Femur (tissue), 1 donor: ENCODE measurements around the gene HYLS1.
"Not testable (repeated sequence)": the region's sequence is repeated elsewhere in the genome, so short reads cannot be mapped to it uniquely, and the experiment has no call there.

Experiments
- DNase-seq: peaks from one replicate; pipeline ENCODE4 v3.0.0-alpha.2; 2017

HYLS1 gene

GRCh38 chr11:125903711-125904659 lies 16.5 kb downstream of the HYLS1 start, which contains the start of gene DDX25:
DDX25 (plus strand) TSS chr11:125904508; CDS start chr11:125904518, 10 bp downstream.
- DNase-seq, result peak; percentile 46

- DNase-seq, result no peak
These were observed 17.2 kb downstream of the HYLS1 start for GRCh38 chr11:125904678-125905077.

DNA sequence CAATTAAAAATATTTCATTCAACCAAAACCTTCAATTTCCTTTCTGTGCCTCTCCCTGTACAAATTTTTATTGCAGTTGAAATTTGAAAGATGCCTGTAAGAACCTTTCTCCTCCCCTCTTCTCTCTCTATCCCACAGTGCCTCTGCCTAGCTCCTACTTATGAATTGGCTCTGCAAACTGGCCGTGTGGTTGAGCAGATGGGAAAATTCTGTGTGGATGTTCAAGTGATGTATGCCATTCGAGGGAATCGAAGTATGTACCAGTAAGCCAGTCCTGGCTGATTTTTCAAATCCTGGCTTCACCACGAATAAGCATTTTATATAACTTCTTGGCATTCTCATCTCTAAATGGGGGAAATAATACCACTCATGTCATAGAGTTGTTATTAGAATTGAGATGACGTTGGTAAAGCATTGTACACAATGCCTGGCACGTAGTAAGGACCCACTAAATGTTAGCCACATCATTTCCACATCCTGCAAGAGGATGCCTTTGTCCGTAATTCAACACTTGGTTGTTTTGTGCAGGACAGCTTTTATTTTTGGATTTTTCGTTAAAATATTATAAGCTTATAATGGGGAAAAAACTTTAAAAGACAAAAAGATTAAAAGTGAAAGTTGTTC lies 22.9 kb downstream of the HYLS1 start:
- no peak for DNase-seq

DNA sequence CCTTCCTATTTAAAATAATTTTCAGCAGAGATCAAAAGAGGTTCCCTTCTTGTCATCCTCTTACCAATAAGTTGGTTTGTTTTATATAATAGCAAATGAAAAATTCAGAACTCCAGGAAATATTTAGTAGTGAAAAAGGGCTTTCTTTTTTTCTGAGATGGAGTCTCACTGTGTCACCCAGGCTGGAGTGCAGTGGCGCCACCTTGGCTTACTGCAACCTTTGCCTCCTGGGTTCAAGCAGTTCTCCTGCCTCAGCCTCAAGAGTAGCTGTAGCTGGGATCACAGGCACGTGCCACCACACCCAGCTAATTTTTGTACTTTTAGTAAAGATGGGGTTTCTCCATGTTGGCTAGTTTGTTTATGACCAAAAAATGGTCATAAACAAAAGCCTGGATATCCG lies 27.1 kb downstream of the HYLS1 start:
- DNase-seq, result not testable (repeated sequence)

GRCh38 chr11:125916683-125917347 lies 29.3 kb downstream of the HYLS1 start:
- no peak for DNase-seq

GRCh38 chr11:125918140-125918840 lies 30.8 kb downstream of the HYLS1 start:
- DNase-seq, result no peak

GRCh38 chr11:125921042-125921441 lies 33.6 kb downstream of the HYLS1 start:
- DNase-seq, result no peak

DNA sequence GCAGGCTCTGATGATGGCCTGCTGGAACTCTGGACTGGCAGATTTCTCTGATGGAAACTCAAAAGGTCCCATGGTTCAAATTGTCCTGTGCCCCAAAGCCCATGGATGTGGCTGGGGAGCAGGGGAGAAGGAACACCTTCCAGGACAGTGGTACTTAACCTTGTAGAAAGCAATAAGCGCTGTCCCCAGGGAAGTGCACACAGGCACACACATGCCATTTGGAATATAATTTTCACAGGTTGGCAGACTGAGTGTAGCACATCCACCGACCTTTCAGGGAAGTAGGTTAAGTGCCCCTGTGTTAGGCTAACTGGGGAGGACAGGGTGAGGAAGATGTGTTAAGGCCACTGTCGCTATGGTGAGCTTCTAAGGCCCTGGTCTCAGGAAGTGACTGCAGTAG lies 34.7 kb downstream of the HYLS1 start:
- no peak for DNase-seq

DNA sequence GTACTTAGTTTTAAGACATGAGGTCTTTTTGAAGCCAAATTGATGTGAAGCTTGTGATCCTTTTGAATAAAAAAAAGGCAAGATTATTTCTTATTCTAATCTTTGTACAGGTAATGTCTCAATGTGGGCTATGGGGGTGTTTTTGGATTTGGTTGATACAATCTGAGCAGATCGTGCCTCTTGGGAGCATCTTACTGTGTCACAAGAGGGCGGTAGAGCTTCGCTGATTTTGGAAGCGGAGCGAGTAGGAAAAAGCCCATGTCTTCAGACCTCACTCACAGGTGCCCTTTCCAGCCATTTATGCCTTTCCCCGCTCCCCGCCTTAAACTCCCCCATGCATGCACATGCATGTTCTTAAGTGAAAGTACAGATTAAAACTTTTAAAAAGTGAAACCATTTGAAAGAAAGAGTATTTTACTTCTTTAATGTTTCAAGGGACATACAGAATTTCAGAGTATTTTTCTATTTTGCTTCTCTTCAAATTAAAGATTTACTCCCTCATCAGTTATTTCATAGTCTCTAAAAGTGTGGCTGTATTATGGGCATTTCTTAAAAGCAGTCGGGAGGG lies 35.6 kb downstream of the HYLS1 start:
- peak; percentile 78 for DNase-seq

DNA sequence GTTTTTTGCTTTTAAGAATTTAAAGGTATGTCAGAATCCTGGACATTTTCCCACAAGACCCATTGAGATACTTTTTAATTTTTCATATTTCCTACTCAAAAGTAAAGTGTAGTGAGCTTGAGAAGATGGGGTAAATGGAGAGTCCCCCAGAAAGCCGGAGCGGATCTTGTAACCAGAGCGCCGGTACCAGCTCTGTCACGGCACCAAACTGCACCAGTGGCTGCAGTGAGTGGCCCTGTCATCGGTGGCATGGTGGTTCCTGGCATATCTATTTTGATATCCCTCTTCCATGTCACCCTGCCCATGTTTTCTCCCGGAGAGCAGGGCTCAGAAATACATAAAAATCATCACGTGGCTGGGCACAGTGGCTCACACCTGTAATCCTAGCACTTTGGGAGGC lies 36.2 kb downstream of the HYLS1 start:
- no peak for DNase-seq

DNA sequence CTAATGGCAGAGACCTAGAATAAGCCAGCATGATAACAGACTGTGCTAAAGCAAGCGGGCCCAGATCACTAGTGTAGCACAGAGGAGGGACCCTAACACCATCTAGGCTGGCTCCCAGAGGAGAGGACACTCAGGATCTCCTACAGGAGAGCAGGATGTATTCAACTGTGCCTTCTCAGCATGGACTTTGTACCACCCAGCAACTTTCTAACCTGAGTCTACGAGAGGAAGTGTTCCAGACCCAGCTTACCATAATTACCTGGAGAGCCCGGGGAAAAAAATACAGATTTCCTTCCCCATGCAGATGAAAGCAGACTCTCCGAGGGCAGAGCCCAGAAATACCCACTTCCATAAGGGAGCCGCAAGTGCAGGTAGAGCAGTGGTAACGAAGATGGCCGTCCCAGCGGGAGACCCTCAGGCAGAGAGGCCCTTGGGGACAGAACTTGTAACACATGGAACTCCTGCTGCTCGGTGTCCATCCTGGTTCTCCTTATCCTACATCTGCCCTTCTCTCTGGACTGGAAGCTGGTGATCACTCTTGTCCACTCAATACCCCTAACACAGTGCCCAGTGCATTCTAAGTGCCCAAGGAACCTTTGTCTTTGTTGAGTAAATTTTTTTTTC lies 37.0 kb downstream of the HYLS1 start:
- no peak for DNase-seq

DNA sequence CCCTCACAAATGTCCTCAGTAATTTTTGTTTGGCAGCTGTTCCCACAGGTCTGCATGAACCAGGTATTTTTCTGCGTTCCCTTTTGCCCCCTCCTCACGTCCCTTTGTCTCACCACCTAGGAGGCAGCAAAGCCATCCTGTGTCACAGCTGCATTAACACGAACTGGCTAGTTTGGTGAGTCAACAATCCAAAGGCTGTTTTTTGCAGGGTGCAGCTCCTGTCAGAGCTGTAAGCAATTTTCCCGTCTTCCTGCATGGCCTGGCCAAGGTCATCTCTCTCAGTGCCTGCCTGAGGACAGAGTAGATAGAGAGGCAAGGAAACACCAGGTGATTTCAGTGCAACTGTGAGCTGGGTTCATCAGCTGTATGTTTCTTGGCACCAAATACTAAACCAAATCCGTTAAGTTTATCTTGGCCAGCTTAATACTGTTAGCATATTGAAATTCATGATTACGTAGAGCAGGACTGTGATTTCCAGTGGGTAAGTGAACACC lies 37.8 kb downstream of the HYLS1 start:
- DNase-seq, result no peak

- no peak for DNase-seq
These were observed 38.3 kb downstream of the HYLS1 start for GRCh38 chr11:125925804-125926203.

DNA sequence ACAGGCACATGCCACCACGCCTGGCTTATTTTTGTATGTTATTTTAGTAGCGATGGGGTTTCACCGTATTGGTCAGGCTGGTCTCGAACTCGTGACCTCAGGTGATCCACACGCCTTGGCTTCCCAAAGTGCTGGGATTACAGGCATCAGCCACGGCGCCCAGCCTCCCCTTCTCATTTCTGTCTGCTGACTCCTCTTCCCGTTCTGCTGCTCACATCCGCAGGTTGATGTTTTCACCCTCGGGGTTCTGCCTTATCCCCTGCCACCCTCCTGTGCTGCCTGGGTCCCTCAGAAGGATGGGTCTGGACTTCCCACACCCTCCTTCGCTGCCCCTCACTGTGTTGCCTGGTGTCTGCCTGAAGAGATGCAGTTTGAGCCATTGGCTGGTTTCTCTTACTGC lies 39.2 kb downstream of the HYLS1 start:
- no peak for DNase-seq

GRCh38 chr11:125929445-125930075 lies 42.1 kb downstream of the HYLS1 start:
- DNase-seq, result no peak

DNA sequence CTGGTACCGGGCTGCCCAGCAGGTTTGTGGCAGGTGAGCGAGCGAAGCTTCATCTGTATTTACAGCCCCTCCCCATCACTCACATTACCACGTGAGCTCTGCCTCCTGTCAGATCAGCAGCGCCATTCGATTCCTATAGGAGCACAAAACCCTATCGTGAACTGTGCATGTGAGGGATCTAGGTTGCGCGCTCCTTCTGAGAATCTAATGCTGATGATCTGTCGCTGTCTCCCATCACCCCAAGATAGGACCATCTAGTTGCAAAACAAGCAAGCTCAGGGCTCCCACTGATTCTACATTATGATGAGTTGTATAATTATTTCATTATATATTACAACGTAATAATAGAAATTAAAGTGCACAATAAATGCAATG lies 42.6 kb downstream of the HYLS1 start:
- DNase-seq, result no peak

GRCh38 chr11:125931116-125931515 lies 43.6 kb downstream of the HYLS1 start:
- no peak for DNase-seq

- DNase-seq, result peak; percentile 77
These were observed 44.2 kb downstream of the HYLS1 start for GRCh38 chr11:125931668-125932067.

DNA sequence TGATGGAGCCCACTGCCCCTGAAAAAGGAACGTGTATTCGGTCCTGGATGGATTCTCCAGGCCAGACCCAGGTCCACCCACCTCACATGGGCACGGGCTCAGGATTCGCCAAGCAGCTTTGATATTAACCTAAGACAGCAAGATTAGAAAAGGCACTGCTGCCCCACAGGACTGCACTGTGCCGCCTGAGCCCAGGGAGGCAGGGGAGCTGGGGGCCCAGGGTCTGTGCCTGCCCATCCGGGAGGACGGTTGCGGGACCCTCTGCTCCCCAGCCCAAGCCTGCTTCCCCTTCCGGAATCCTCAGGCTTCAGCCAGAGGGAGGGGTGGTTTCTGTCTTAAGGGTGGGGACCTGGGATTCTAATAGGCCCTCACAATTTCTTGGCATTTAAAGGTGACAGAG lies 44.8 kb downstream of the HYLS1 start:
- no peak for DNase-seq

GRCh38 chr11:125933030-125933813 lies 45.8 kb downstream of the HYLS1 start:
- no peak for DNase-seq

DNA sequence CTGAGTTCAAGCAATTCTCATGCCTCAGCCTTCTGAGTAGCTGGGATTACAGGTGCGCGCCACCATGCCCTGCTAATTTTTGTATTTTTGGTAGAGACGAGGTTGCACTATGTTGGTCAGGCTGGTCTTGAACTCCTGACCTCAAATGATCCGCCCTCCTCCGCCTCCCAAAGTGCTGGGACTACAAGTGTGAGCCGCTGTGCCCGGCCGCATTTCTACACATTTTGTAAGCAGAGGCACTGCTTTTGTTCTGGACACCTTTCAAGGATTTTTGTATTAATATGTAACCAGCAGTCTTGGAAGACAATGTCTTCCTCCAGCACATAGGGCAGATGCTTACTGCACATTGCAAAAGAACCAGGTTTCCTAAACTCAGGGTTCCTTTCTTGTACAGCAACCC lies 47.0 kb downstream of the HYLS1 start:
- no peak for DNase-seq
